Caco-2 (cell line): ENCODE data around the gene RNF223. TPM values are rescaled to one million over a fixed set of nuclear protein-coding genes. Genes with fewer than 3 reads are reported as not detected.

Experiments
- Bru-seq: library from RNA; stranded (reverse); fragments of 400-500 nt; gene quantifications from one replicate; lab custom pipeline; 2021; lab: Mats Ljungman, UMichigan
- BruChase-seq, 2 experiments: library from RNA; stranded (reverse); fragments of 400-500 nt; gene quantifications; one replicate each; lab custom pipeline; 2021; lab: Mats Ljungman, UMichigan
- BruUV-seq: library from RNA; stranded (reverse); fragments of 400-500 nt; replicated peaks from 2 replicates; lab custom pipeline; 2021; lab: Mats Ljungman, UMichigan
- CTCF ChIA-PET: fragments of 300-600 bp; sonication (Branson Sonifier 250); formaldehyde crosslinking; loops from one replicate; lab custom pipeline; 2022; ENCODE audit warnings: antibody characterized with exemption; lab: Charles Lee
- POLR2A ChIA-PET: fragments of 300-600 bp; sonication (Branson Sonifier 250); formaldehyde crosslinking; loops from one replicate; lab custom pipeline; 2022; ENCODE audit warnings: antibody characterized with exemption; lab: Charles Lee
- DNase-seq, 2 experiments: peaks; one replicate each; pipeline versions ENCODE4 v3.0.0 to v3.0.0-alpha.2; 2020 to 2022
- H3K27me3 ChIP-seq: replicated peaks from 2 replicates; pipeline ENCODE4 v1.6.0; 2011; ENCODE audit warnings: low read length; ENCODE audit not compliant: control insufficient read depth, insufficient read depth
- H3K36me3 ChIP-seq: 2 replicates; pipeline ENCODE4 v1.5.1; 2011; ENCODE audit warnings: low read length; ENCODE audit not compliant: control insufficient read depth, insufficient read depth
- H3K4me1 ChIP-seq: fragments of 250-450 bp; sonication (Bioruptor Pico); 2 replicates; pipeline ENCODE4 v1.5.1; 2020; ENCODE audit warnings: mild to moderate bottlenecking
- H3K4me3 ChIP-seq: 2 replicates; pipeline ENCODE4 v1.5.1; 2011; ENCODE audit warnings: low read depth, mild to moderate bottlenecking, control low read depth, low read length
- H3K9me3 ChIP-seq: fragments of 250-450 bp; sonication (Bioruptor Pico); 2 replicates; pipeline ENCODE4 v1.5.1; 2020; ENCODE audit warnings: mild to moderate bottlenecking, moderate library complexity
- H3K27ac Mint-ChIP-seq: one replicate; pipeline ENCODE4 v1.8.0; 2022; ENCODE audit warnings: mixed read lengths; ENCODE audit not compliant: unreplicated experiment
- H3K27me3 Mint-ChIP-seq: one replicate; pipeline ENCODE4 v1.8.0; 2022; ENCODE audit warnings: mixed read lengths; ENCODE audit not compliant: insufficient read depth, unreplicated experiment
- H3K36me3 Mint-ChIP-seq: one replicate; pipeline ENCODE4 v1.8.0; 2022; ENCODE audit warnings: mild to moderate bottlenecking, mixed read lengths; ENCODE audit not compliant: insufficient read depth, unreplicated experiment
- H3K4me1 Mint-ChIP-seq: one replicate; pipeline ENCODE4 v1.8.0; 2022; ENCODE audit warnings: low read depth, mixed read lengths; ENCODE audit not compliant: unreplicated experiment
- H3K4me3 Mint-ChIP-seq: one replicate; pipeline ENCODE4 v1.8.0; 2022; ENCODE audit warnings: mild to moderate bottlenecking, moderate library complexity, mixed read lengths; ENCODE audit not compliant: unreplicated experiment
- H3K9me3 Mint-ChIP-seq: one replicate; pipeline ENCODE4 v1.8.0; 2022; ENCODE audit warnings: mixed read lengths; ENCODE audit not compliant: unreplicated experiment
- intact Hi-C: fragments of 100-400 bp; cut with micrococcal nuclease; formaldehyde crosslinking; loops from one replicate; pipeline ENCODE4 v1.10.0; 2022; ENCODE audit not compliant: unreplicated experiment
- long read RNA-seq: library from polyadenylated mRNA; stranded (forward); transcript quantifications from one replicate; pipeline ENCODE4 v2.0.0, GENCODE V29; 2022
- total RNA-seq: library from RNA; stranded (reverse); gene quantifications from 2 replicates; pipeline ENCODE4 v1.2.3, GENCODE V29; 2022
- TF ChIP-seq, protein P1 (sequence below), 2 experiments: fragments of 200-600 bp in 1 of 2; IDR thresholded peaks; 1 replicate in 1 of 2; 2 replicates in 1 of 2; pipeline versions ENCODE4 v1.5.1 to v1.8.0; 2011 to 2022; ENCODE audit warnings: antibody characterized with exemption in 1 of 2, control low read depth in 1 of 2, inconsistent platforms in 1 of 2, low read depth in 1 of 2, low read length in 1 of 2, mild to moderate bottlenecking in 1 of 2, moderate library complexity in 1 of 2; ENCODE audit not compliant: insufficient read depth in 1 of 2, severe bottlenecking in 1 of 2, unreplicated experiment in 1 of 2

The RNF223 gene
- total RNA-seq (0.56 and 0.57 TPM in 2 replicates), Bru-seq, nascent RNA (percentile 19 among the genes with signal in this experiment), BruChase-seq, experiment 1, labeled RNA remaining after a 2-hour chase (percentile 29 among the genes with signal in this experiment), BruChase-seq, experiment 2, labeled RNA remaining after a 6-hour chase (percentile 21 among the genes with signal in this experiment)
- long read RNA-seq, partial matches to known transcripts = 0 of 1 reads
- long read RNA-seq, other reads (novel, unspliced or antisense) = 0 of 1 reads

DNA sequence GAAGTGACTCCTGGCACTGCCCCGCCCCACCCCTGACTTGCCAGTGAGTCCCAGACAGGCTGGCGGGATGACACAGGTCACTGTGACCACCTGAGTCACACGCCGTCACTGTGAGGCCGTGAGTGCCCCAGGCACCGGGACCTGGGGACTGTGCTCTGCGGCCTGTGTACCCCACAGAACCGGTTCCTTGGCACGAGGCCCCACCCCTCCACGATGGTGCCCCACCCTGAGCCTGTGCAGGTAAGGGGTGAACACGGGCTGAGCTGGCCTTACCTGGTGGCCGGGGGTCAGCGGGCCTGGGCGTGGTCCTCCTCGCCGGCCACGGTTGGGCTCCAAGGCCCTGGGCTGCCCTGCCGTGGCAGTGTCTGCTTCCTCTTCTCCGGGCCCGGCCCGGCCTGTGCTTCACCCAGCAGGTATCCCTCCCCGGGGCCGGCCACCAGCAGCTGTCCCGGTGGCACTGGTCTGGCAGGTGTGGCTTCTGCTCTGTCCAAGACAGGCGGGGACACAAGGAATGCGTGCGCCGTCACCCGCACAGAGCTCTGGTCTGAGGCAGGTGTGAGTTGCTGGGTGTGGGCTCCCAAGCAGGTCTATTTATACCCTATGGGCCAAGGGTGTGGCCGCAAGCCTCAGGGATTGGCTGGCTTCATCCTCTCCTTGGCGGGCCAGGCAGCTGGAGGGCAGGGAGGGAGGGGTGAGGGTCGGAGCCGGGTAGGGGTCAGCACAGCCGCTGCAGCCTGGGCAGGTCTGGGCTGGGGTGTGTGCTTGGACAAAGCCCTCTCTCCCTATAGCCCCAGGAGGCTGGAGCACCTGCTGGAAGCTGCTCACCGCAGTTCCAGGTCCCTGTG lies at the start of gene RNF223:
TSS of gene RNF223 (minus strand) at position 564 of the 845 bp plus-strand sequence. CDS start 1,740 bp downstream, outside the sequence.
- H3K27me3 ChIP-seq = no peaks in the 10 kb centered on the region
- BruUV-seq = TSS peak; percentile 45
- ChIA-PET POLR2A (interaction anchor here (1.2 kb wide), 1 partner anchor 89 kb away, joined by 3 read pairs; no protein-coding TSS in a partner anchor), CTCF (interaction anchor here (0.6 kb wide), 1 partner anchor 133 kb away, joined by 3 read pairs; no protein-coding TSS in a partner anchor)
- TF ChIP-seq, protein P1, sequence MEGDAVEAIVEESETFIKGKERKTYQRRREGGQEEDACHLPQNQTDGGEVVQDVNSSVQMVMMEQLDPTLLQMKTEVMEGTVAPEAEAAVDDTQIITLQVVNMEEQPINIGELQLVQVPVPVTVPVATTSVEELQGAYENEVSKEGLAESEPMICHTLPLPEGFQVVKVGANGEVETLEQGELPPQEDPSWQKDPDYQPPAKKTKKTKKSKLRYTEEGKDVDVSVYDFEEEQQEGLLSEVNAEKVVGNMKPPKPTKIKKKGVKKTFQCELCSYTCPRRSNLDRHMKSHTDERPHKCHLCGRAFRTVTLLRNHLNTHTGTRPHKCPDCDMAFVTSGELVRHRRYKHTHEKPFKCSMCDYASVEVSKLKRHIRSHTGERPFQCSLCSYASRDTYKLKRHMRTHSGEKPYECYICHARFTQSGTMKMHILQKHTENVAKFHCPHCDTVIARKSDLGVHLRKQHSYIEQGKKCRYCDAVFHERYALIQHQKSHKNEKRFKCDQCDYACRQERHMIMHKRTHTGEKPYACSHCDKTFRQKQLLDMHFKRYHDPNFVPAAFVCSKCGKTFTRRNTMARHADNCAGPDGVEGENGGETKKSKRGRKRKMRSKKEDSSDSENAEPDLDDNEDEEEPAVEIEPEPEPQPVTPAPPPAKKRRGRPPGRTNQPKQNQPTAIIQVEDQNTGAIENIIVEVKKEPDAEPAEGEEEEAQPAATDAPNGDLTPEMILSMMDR (IDR thresholded peaks at IDR 0.05; ENCODE audit: insufficient read depth in 1 of 2, low read depth in 1 of 2, low read length in 1 of 2, severe bottlenecking in 1 of 2, unreplicated experiment in 1 of 2) = no peak
- intact Hi-C loops = loop anchor here (5.0 kb wide), 2 partner anchors 43 to 77 kb away; partner anchors contain the start of gene C1orf159
- Mint-ChIP-seq H3K4me3 (peak within 1 kb of the TSS; percentile 38), H3K9me3 (no peaks in the 10 kb centered on the region), H3K27me3 (no peaks in the 10 kb centered on the region), H3K4me1 (peaks cover 7% of the 10 kb centered on the region), H3K36me3 (no peaks in the 10 kb centered on the region), H3K27ac (peak within 1 kb of the TSS; percentile 69)
- peak; percentile 76 to 86 for DNase-seq
- peak within 1 kb of the TSS; percentile 21 for H3K4me3 ChIP-seq
- H3K9me3 ChIP-seq = no peaks in the 10 kb centered on the region
- peaks cover 26% of the 10 kb centered on the region for H3K4me1 ChIP-seq
- no peaks in the 10 kb centered on the region for H3K36me3 ChIP-seq

DNA sequence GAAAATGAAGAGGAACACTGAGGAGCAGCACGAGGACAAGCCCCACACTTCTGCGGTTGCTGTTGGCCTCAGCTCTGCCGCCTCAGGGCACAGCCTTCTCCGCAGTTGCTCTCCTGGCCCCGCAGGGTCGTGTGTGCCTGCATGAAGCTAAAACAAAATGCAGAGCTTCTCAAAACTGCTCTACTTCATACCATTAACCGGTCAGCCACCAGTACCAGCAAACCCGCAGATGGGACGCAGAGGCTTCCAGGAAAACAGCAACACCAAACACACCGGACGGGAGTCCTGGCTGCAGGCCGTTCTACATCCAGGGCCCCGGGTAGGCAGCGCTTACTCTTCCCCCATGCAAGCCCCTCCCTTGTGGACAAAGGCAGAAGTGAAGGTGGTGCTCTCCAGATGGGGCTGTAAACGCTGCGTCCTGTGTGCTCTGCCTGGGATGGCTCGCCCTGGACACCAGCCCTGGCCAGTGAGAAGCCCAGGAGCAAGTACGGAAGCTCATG lies 48.9 kb upstream of the RNF223 start:
- peak in 1 of 2 experiments; percentile 43 for DNase-seq
- Histone ChIP-seq H3K27me3 (no peaks in the 10 kb centered on the region), H3K4me1 (peaks cover 49% of the 10 kb centered on the region), H3K9me3 (no peaks in the 10 kb centered on the region), H3K36me3 (no peaks in the 10 kb centered on the region), H3K4me3 (no peak overlapping the region)
- no peak overlapping the region for H3K27ac Mint-ChIP-seq
- intact Hi-C loops = loop anchor here (2.0 kb wide), 1 partner anchor 108 kb away; no protein-coding TSS in a partner anchor
- no peak overlapping the region for H3K4me3 Mint-ChIP-seq
- H3K9me3 Mint-ChIP-seq = no peaks in the 10 kb centered on the region
- peaks cover 16% of the 10 kb centered on the region for H3K4me1 Mint-ChIP-seq
- ChIA-PET POLR2A (no interaction called here), CTCF (interaction anchor here (0.6 to 1.8 kb wide), 6 partner anchors 20 to 169 kb away, joined by 3 to 8 read pairs (median 3); no protein-coding TSS in a partner anchor)
- TF ChIP-seq, protein P1 (IDR thresholded peaks at IDR 0.05; ENCODE audit: insufficient read depth in 1 of 2, low read depth in 1 of 2, low read length in 1 of 2, severe bottlenecking in 1 of 2, unreplicated experiment in 1 of 2) = no peak
- no TSS peak for BruUV-seq
- H3K36me3 Mint-ChIP-seq = peaks cover 16% of the 10 kb centered on the region
- H3K27me3 Mint-ChIP-seq = no peaks in the 10 kb centered on the region
